ENCODE measurements around the gene PTPRE. TPM values are rescaled to one million over a fixed set of nuclear protein-coding genes. Genes with fewer than 3 reads are reported as not detected.
A peak's percentile ranks its signal among the peaks of the same experiment; 100 is the strongest.

The PTPRE gene
- total RNA-seq, 2 donors from 2014 or later, result 23.7 to 31.3 TPM

- H3K36me3 Mint-ChIP-seq (ENCODE audit: insufficient read depth in 2 of 2), result no peaks in the 10 kb centered on the region
- H3K27ac Mint-ChIP-seq, result no peak overlapping the region
- H3K4me1 Mint-ChIP-seq (ENCODE audit: low read depth), result no peaks in the 10 kb centered on the region
- no peak overlapping the region for H3K4me3 Mint-ChIP-seq
- ATAC-seq (replicated peaks in 1 of 2) (no peak), DNase-seq (no peak)
- H3K27me3 Mint-ChIP-seq (ENCODE audit: low read depth), result no peaks in the 10 kb centered on the region
- H3K9me3 Mint-ChIP-seq, result no peaks in the 10 kb centered on the region
These were observed 25.8 kb downstream of the PTPRE start for GRCh38 chr10:127932521-127933270.

DNA sequence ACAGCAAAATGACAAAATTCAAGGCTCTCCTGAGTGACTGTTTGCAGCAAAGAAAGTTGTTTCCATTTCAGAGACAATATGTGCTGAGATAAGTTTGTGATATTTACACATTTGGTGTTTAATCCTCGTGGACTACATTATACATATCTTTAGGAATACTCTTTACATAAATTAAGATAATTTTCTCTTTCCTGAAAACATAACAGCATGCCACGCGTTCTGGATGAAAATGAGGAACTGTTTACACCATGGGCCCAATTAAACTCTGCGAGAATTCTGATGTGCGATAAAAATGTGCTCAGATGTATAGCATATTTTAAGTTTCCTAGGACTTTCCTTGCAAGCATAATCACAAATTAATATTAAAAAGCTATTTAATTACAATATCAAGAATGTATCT, 26.4 kb downstream of the PTPRE start:
- H3K9me3 Mint-ChIP-seq, result no peaks in the 10 kb centered on the region
- H3K4me1 Mint-ChIP-seq (ENCODE audit: low read depth), result no peaks in the 10 kb centered on the region
- H3K36me3 Mint-ChIP-seq (ENCODE audit: insufficient read depth in 2 of 2), result no peaks in the 10 kb centered on the region
- H3K27ac Mint-ChIP-seq, result no peak overlapping the region
- ATAC-seq (replicated peaks in 1 of 2), result no peak
- no peak overlapping the region for H3K4me3 Mint-ChIP-seq
- H3K27me3 Mint-ChIP-seq (ENCODE audit: low read depth), result peaks cover 4% of the 10 kb centered on the region
- DNase-seq, result no peak

DNA sequence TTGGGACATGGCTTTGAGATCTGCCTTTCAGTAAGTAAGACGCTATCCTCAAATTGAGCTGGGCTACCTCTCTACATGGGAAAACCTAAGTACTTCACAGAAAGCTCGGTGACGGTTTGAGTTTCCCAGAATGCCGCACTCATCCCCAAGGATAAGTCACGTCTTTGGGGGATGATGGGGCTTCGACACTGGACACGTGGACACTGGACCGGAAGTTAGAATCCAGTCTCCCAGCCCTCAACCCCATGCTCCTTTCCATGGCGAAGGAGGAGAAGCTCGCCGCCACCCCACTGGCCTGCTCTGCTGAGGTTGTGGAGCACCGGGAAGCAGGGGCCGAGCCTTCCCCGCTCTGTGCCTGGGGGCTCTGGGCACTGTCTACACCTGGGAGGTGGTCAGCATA, 27.5 kb downstream of the PTPRE start:
- H3K4me3 Mint-ChIP-seq, result no peak overlapping the region
- DNase-seq, result no peak
- H3K27ac Mint-ChIP-seq, result no peak overlapping the region
- H3K9me3 Mint-ChIP-seq, result no peaks in the 10 kb centered on the region
- H3K27me3 Mint-ChIP-seq (ENCODE audit: low read depth), result peaks cover 9% of the 10 kb centered on the region
- ATAC-seq (replicated peaks in 1 of 2), result no peak
- H3K4me1 Mint-ChIP-seq (ENCODE audit: low read depth), result no peaks in the 10 kb centered on the region
- no peaks in the 10 kb centered on the region for H3K36me3 Mint-ChIP-seq (ENCODE audit: insufficient read depth in 2 of 2)

GRCh38 chr10:127935071-127935561, 28.2 kb downstream of the PTPRE start:
- Mint-ChIP-seq H3K27ac (no peak overlapping the region), H3K36me3 (ENCODE audit: insufficient read depth in 2 of 2) (no peaks in the 10 kb centered on the region), H3K27me3 (ENCODE audit: low read depth) (peaks cover 16% of the 10 kb centered on the region), H3K4me1 (ENCODE audit: low read depth) (no peaks in the 10 kb centered on the region), H3K9me3 (no peaks in the 10 kb centered on the region), H3K4me3 (no peak overlapping the region)
- no peak for DNase-seq
- ATAC-seq (replicated peaks in 1 of 2), result no peak

- no peak for DNase-seq
- H3K27ac Mint-ChIP-seq, result no peak overlapping the region
- no peaks in the 10 kb centered on the region for H3K9me3 Mint-ChIP-seq
- peaks cover 30% of the 10 kb centered on the region for H3K27me3 Mint-ChIP-seq (ENCODE audit: low read depth)
- no peaks in the 10 kb centered on the region for H3K4me1 Mint-ChIP-seq (ENCODE audit: low read depth)
- H3K4me3 Mint-ChIP-seq, result no peak overlapping the region
- no peaks in the 10 kb centered on the region for H3K36me3 Mint-ChIP-seq (ENCODE audit: insufficient read depth in 2 of 2)
- no peak for ATAC-seq (replicated peaks in 1 of 2)
These were observed 30.2 kb downstream of the PTPRE start for GRCh38 chr10:127937069-127937468.

DNA sequence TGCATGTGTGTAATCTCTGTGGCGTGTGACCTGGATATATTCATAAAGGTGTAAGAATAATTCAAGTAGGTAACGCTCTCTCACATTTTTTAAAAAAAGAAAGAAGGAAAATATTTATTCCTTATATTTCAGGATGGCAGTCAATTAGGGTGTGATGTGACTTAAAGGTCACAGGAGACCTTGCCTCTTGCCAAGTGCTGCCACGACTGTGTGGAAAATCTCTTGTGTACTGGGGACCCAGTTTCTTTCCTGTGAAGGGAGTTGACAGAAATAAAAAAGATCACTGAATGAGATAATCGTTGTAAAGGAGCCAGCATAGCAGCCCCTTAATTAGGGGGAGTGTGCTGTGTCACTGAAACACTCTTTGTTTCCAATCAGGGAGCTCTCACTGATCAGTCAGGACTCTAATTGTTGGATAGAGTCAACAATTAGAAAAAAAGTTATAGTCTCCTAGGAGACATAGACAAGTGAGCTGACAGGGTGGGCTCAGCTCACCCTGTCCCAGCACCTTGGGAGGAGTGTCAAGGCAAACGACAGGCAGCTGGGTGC, 31.1 kb downstream of the PTPRE start:
- Mint-ChIP-seq H3K4me3 (no peak overlapping the region), H3K4me1 (ENCODE audit: low read depth) (peaks cover 6% of the 10 kb centered on the region), H3K9me3 (no peaks in the 10 kb centered on the region), H3K27ac (no peak overlapping the region), H3K27me3 (ENCODE audit: low read depth) (peaks cover 39% of the 10 kb centered on the region), H3K36me3 (ENCODE audit: insufficient read depth in 2 of 2) (no peaks in the 10 kb centered on the region)
- DNase-seq, result no peak
- ATAC-seq (replicated peaks in 1 of 2), result no peak

DNA sequence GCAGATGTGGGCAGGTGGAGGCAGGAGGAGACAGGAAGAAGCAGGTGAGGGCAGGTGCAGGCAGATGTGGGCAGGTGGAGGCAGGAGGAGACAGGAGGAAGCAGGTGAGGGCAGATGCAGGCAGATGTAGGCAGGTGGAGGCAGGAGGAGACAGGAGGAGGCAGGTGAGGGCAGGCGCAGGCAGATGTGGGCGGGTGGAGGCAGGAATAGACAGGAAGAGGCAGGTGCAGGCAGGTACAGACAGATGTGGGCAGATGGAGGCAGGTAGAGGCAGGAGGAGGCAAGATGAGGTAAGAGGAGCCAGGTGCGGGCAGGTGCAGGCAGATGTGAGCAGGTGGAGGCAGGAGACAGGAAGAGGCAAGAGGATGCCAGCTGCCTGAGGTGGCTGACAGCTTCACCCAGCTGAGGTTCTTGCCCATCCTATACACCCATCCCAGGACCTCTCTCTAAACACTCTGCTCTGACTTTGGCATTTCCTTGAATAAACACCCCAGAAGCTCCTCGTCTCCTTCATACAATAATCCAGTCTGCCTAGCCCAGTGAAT, 33.0 kb downstream of the PTPRE start:
- H3K27ac Mint-ChIP-seq, result no peak overlapping the region
- H3K27me3 Mint-ChIP-seq (ENCODE audit: low read depth), result peaks cover 43% of the 10 kb centered on the region
- peaks cover 0 to 8% of the 10 kb centered on the region in 2 donors for H3K9me3 Mint-ChIP-seq
- ATAC-seq (replicated peaks in 1 of 2) (no peak), DNase-seq (no peak)
- no peak overlapping the region for H3K4me3 Mint-ChIP-seq
- H3K36me3 Mint-ChIP-seq (ENCODE audit: insufficient read depth in 2 of 2), result no peaks in the 10 kb centered on the region
- H3K4me1 Mint-ChIP-seq (ENCODE audit: low read depth), result peaks cover 6% of the 10 kb centered on the region

- H3K36me3 Mint-ChIP-seq (ENCODE audit: insufficient read depth in 2 of 2), result no peaks in the 10 kb centered on the region
- H3K4me1 Mint-ChIP-seq (ENCODE audit: low read depth), result peaks cover 17% of the 10 kb centered on the region
- ATAC-seq (replicated peaks in 1 of 2), result no peak
- H3K27ac Mint-ChIP-seq, result no peak overlapping the region
- H3K27me3 Mint-ChIP-seq (ENCODE audit: low read depth), result peaks cover 43% of the 10 kb centered on the region
- peaks cover 0 to 8% of the 10 kb centered on the region in 2 donors for H3K9me3 Mint-ChIP-seq
- no peak for DNase-seq
- H3K4me3 Mint-ChIP-seq, result no peak overlapping the region
These were observed 34.1 kb downstream of the PTPRE start for GRCh38 chr10:127940866-127941640.

DNA sequence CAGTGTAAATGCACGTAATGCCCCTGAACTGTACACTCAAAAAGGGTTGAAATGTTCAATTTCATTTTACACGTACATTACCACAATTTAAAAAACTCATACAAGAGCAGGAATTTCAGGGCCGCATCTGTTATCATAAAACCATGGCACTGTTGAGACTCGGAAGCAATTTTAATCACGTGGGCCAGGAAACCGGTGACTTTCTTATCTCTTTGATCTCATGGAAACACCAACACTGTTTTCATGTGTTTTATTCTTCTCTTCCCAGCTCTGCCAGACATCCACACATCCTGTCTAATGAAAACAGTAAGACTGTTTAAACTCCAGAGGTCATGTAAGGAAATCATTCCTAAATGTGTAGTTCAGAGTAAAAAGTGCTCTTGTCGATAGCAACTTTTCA, 35.9 kb downstream of the PTPRE start:
- H3K36me3 Mint-ChIP-seq (ENCODE audit: insufficient read depth in 2 of 2), result no peaks in the 10 kb centered on the region

GRCh38 chr10:127943336-127943910, 36.5 kb downstream of the PTPRE start:
- no peak overlapping the region for H3K27ac Mint-ChIP-seq
- peaks cover 0 to 8% of the 10 kb centered on the region in 2 donors for H3K9me3 Mint-ChIP-seq
- ATAC-seq (replicated peaks in 1 of 2) (no peak), DNase-seq (no peak)
- peaks cover 38% of the 10 kb centered on the region for H3K27me3 Mint-ChIP-seq (ENCODE audit: low read depth)
- H3K36me3 Mint-ChIP-seq (ENCODE audit: insufficient read depth in 2 of 2), result no peaks in the 10 kb centered on the region
- no peak overlapping the region for H3K4me3 Mint-ChIP-seq
- H3K4me1 Mint-ChIP-seq (ENCODE audit: low read depth), result peaks cover 22% of the 10 kb centered on the region

More for the DNA sequence above, 35.9 kb downstream of the PTPRE start:
- Mint-ChIP-seq H3K4me1 (ENCODE audit: low read depth) (peaks cover 22% of the 10 kb centered on the region), H3K9me3 (peaks cover 0 to 8% of the 10 kb centered on the region in 2 donors), H3K27ac (no peak overlapping the region), H3K4me3 (no peak overlapping the region), H3K27me3 (ENCODE audit: low read depth) (peaks cover 43% of the 10 kb centered on the region)
- DNase-seq (no peak), ATAC-seq (replicated peaks in 1 of 2) (no peak)

- Mint-ChIP-seq H3K4me3 (no peak overlapping the region), H3K27ac (no peak overlapping the region), H3K27me3 (ENCODE audit: low read depth) (peaks cover 36% of the 10 kb centered on the region), H3K36me3 (ENCODE audit: insufficient read depth in 2 of 2) (no peaks in the 10 kb centered on the region), H3K4me1 (ENCODE audit: low read depth) (peaks cover 22% of the 10 kb centered on the region), H3K9me3 (peaks cover 0 to 8% of the 10 kb centered on the region in 2 donors)
- no peak for DNase-seq
- ATAC-seq (replicated peaks in 1 of 2), result no peak
These were observed 37.4 kb downstream of the PTPRE start for GRCh38 chr10:127944256-127944655.

DNA sequence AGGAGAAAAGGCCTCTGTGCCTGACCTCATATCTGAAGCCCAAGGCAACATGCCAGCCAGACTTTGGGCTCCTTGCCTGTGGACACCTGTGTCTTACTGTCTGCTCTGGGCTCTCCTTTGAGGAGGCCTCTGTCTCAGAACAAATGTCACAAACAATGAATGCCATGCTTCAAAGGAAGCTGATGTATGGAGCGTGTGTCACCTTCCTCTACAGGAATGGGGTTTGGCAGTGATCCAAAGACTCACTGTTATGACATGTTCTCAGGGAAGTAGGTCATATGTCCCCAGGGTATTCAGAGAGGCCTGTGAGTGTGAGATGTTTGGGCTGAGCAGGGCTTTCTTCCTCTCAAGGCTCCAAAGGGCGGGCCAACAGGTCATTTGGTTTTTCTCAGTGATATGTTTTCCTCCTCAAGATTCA, 38.4 kb downstream of the PTPRE start:
- peaks cover 29% of the 10 kb centered on the region for H3K27me3 Mint-ChIP-seq (ENCODE audit: low read depth)
- DNase-seq (peak in 1 of 2 donors; percentile 37), ATAC-seq (replicated peaks in 1 of 2) (peak; percentile 58 to 92)
- peaks cover 22% of the 10 kb centered on the region for H3K4me1 Mint-ChIP-seq (ENCODE audit: low read depth)
- H3K9me3 Mint-ChIP-seq, result peaks cover 0 to 8% of the 10 kb centered on the region in 2 donors
- H3K4me3 Mint-ChIP-seq, result no peak overlapping the region
- H3K27ac Mint-ChIP-seq, result peak overlapping the region; percentile 8
- H3K36me3 Mint-ChIP-seq (ENCODE audit: insufficient read depth in 2 of 2), result no peaks in the 10 kb centered on the region
